Colonic mucosa (tissue), 4 donors: ENCODE measurements around the gene PLXNA4. TPM values are rescaled to one million over a fixed set of nuclear protein-coding genes. Genes with fewer than 3 reads are reported as not detected.
A peak's percentile ranks its signal among the peaks of the same experiment; 100 is the strongest.

ENCODE experiments used
- DNase-seq: peaks from one replicate; pipeline ENCODE4 v3.0.0-alpha.2; 2020
- H3K27ac ChIP-seq: fragments of 200-600 bp; one replicate; pipeline ENCODE4 v1.8.0; 2021
- H3K27me3 ChIP-seq: fragments of 200-600 bp; one replicate; pipeline ENCODE4 v1.8.0; 2021
- H3K36me3 ChIP-seq: fragments of 200-600 bp; one replicate; pipeline ENCODE4 v1.8.0; 2021
- H3K4me1 ChIP-seq: fragments of 200-600 bp; one replicate; pipeline ENCODE4 v1.8.0; 2021; ENCODE audit warnings: mild to moderate bottlenecking
- H3K4me3 ChIP-seq: fragments of 200-600 bp; one replicate; pipeline ENCODE4 v1.8.0; 2021
- H3K9ac ChIP-seq, 2 donors: one replicate each; pipeline ENCODE4 v1.7.0; 2013; ENCODE audit warnings: control low read depth in 2 of 2, low read depth in 2 of 2, low read length in 2 of 2
- H3K9me3 ChIP-seq: fragments of 200-600 bp; one replicate; pipeline ENCODE4 v1.8.0; 2021
- CTCF ChIP-seq: fragments of 200-600 bp; IDR thresholded peaks from one replicate; pipeline ENCODE4 v1.8.0; 2022; ENCODE audit warnings: antibody characterized with exemption, mild to moderate bottlenecking
- intact Hi-C: fragments of 100-400 bp; cut with DNase I; formaldehyde crosslinking; loops from one replicate; pipeline ENCODE4 v1.14.1; 2022
- total RNA-seq, 2 donors: library from RNA; stranded (reverse); fragmentation: NEBNext Ultra II Directional in 1 of 2; extraction: Animal tissue kit (Norgen Biotek cat#: 25700) in 1 of 2; gene quantifications; one replicate each; pipeline ENCODE4 v1.2.1, GENCODE V29; 2021
- donor health status: healthy.
- donor health status: DM: no; HTN: no; CAD: no.
- donor health status: DM: no; HTN: no; CAD: no.

Gene PLXNA4
- total RNA-seq, 2 donors from 2014 or later: 0.15 to 0.77 TPM

GRCh38 chr7:132318352-132319318, 257.6 kb downstream of the PLXNA4 start:
- intact Hi-C loops: loop anchor here (2.0 kb wide), 1 partner anchor 262 kb away; no protein-coding TSS in a partner anchor
- Histone ChIP-seq H3K9me3 (no peaks in the 10 kb centered on the region), H3K27me3 (no peaks in the 10 kb centered on the region), H3K9ac (peak overlapping the region in 1 of 2 donors; percentile 7), H3K4me1 (peaks cover 9% of the 10 kb centered on the region), H3K27ac (peak overlapping the region; percentile 9), H3K4me3 (peak overlapping the region; percentile 3), H3K36me3 (no peaks in the 10 kb centered on the region)
- peak; percentile 87 for TF ChIP-seq CTCF
- peak; percentile 83 for DNase-seq

- no peak for DNase-seq
- Histone ChIP-seq H3K27me3 (no peaks in the 10 kb centered on the region), H3K27ac (no peak overlapping the region), H3K9ac (no peak overlapping the region), H3K9me3 (no peaks in the 10 kb centered on the region), H3K4me3 (no peak overlapping the region), H3K36me3 (no peaks in the 10 kb centered on the region), H3K4me1 (peaks cover 9% of the 10 kb centered on the region)
- no peak for TF ChIP-seq CTCF
- intact Hi-C loops: loop anchor here (2.0 kb wide), 1 partner anchor 263 kb away; no protein-coding TSS in a partner anchor
Measured at GRCh38 chr7:132317701-132318351, 258.4 kb downstream of the PLXNA4 start.

GRCh38 chr7:132312531-132313055, 263.7 kb downstream of the PLXNA4 start:
- Histone ChIP-seq H3K36me3 (no peaks in the 10 kb centered on the region), H3K4me1 (no peaks in the 10 kb centered on the region), H3K27me3 (no peaks in the 10 kb centered on the region), H3K27ac (no peak overlapping the region), H3K9ac (no peak overlapping the region), H3K4me3 (no peak overlapping the region), H3K9me3 (no peaks in the 10 kb centered on the region)
- intact Hi-C loops: no loop called here
- no peak for TF ChIP-seq CTCF
- no peak for DNase-seq

- intact Hi-C loops: no loop called here
- DNase-seq: no peak
Measured at GRCh38 chr7:132311733-132312132, 264.5 kb downstream of the PLXNA4 start.

More at GRCh38 chr7:132311733-132312132, 264.5 kb downstream of the PLXNA4 start:
- Histone ChIP-seq H3K9me3 (no peaks in the 10 kb centered on the region), H3K36me3 (no peaks in the 10 kb centered on the region), H3K27ac (no peak overlapping the region), H3K27me3 (no peaks in the 10 kb centered on the region), H3K4me1 (no peaks in the 10 kb centered on the region), H3K4me3 (no peak overlapping the region), H3K9ac (no peak overlapping the region)
- no peak for TF ChIP-seq CTCF
